ENCODE results near the gene YIF1A.

Gene YIF1A

DNA sequence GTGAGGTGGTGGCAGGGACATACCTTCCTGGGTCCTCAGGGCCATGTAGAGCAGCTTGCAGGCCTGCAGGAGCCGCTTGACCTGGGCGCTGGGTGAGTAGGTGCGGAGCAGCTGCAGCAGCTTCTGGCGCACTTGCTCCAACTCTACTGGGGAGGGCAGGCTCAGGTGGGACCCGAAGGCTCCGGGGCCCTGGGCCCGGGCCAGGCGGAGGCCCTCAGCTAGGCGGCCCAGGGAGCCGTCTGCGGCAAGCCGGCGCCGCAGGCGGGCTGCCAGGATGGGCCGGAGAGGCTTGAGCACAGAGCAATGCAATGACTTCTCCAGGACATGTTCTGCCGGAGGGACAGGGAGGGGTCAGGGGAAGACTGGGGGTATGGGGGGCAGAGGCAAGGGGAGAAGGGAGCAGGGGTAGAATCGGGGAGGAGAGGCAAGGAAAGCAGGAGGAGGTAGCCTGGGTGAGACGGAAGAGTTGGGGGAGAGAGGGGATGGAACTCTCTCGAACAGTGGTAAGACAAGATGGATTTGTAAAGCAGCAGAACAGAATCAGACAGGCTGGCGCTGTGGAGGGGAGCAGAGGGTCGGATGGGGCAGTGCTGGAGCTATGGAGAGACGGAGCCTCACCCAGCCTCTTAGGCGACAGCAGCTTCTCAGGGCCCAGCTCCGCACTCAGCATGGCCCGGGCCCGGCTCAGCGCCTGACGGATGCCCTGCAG, 45.1 kb upstream of the YIF1A start:
- TF ChIP-seq, protein P1, sequence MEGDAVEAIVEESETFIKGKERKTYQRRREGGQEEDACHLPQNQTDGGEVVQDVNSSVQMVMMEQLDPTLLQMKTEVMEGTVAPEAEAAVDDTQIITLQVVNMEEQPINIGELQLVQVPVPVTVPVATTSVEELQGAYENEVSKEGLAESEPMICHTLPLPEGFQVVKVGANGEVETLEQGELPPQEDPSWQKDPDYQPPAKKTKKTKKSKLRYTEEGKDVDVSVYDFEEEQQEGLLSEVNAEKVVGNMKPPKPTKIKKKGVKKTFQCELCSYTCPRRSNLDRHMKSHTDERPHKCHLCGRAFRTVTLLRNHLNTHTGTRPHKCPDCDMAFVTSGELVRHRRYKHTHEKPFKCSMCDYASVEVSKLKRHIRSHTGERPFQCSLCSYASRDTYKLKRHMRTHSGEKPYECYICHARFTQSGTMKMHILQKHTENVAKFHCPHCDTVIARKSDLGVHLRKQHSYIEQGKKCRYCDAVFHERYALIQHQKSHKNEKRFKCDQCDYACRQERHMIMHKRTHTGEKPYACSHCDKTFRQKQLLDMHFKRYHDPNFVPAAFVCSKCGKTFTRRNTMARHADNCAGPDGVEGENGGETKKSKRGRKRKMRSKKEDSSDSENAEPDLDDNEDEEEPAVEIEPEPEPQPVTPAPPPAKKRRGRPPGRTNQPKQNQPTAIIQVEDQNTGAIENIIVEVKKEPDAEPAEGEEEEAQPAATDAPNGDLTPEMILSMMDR (IDR thresholded peaks at IDR 0.05; ENCODE audit: extremely low read depth, insufficient read depth, missing control alignments) = no peak
- in situ Hi-C loops (cut with MboI; ENCODE audit: low pct_unique_long_range_greater_than_20kb, low sequenced_read_pairs, unreplicated experiment) = no loop called here
- no peak for DNase-seq (ENCODE audit: low spot score)

DNA sequence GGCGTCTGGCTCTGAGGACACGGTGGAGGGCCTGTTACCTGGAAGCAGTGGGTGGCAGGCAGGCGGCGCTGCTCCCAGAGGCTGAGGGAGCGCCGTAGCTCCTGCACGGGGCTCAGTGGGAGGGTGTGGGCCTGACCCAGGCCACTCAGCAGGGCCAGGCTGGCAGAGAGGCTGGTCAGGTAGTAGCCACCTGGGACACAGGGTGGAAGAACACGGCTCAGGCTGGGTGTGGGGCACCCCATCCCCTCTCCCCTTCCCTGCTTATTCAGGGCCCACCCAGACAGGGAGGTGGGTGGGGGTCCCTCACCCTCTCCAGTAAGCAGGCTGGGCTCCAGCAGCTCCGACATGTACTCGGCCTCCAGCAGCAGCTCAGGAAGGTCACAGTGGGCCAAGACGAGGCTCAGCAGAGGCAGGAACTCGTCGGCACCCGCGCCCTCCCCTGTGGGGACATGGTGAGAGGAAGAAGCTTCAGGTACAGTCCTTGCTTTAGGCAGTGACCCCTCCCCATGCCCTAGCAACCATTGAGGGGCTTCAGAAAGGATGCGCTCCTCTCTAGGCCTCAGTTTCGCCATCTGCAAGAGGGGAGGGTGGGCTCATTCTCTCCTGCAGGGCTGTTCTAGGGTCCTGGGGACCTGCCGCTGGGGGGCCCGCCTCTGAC, 44.4 kb upstream of the YIF1A start:
- TF ChIP-seq, protein P1 (IDR thresholded peaks at IDR 0.05; ENCODE audit: extremely low read depth, insufficient read depth, missing control alignments) = no peak
- DNase-seq (ENCODE audit: low spot score) = no peak
- in situ Hi-C loops (cut with MboI; ENCODE audit: low pct_unique_long_range_greater_than_20kb, low sequenced_read_pairs, unreplicated experiment) = no loop called here

DNA sequence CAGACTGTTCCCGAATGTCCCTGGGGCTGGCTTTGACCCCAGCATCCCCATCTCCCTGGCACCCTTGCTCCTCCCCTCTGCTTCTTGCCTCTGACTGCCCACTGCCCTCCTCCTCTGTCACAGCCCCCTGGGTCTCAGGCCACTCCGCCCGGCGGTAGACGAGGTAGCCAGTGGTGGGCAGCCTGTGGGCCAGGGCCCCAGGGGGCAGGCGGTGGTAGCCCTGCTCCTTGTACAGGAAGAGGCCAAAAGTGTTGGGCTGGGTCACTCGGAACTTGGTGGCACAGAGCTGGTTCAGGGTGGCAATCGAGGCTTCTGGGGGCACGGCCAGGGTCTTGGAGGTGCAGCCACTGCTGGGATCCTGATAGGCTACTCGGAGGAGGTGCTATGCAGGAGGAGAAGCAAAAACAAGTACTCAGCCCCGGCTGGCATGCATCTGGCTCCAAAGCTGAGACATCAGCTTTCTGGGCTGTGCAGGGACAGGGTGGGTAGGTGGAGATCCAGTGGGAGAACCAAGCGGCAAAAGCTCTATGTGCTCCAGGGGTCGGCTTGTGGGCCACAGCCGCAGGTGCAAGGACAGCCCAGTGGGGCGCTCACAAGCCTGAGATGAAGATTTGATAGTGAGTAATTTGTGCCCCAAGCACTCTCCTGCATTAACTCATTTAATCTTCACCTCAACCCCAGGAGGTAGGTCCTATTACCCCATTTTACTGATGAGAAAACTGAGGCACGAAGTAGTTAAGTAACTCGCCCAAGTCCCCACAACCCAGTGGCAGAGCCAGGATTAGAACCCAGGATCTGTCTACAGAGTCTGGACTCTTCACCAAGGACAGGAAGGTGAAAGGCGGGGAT, 43.7 kb upstream of the YIF1A start:
- TF ChIP-seq, protein P1 (IDR thresholded peaks at IDR 0.05; ENCODE audit: extremely low read depth, insufficient read depth, missing control alignments) = no peak
- no peak for DNase-seq (ENCODE audit: low spot score)
- in situ Hi-C loops (cut with MboI; ENCODE audit: low pct_unique_long_range_greater_than_20kb, low sequenced_read_pairs, unreplicated experiment) = no loop called here

DNA sequence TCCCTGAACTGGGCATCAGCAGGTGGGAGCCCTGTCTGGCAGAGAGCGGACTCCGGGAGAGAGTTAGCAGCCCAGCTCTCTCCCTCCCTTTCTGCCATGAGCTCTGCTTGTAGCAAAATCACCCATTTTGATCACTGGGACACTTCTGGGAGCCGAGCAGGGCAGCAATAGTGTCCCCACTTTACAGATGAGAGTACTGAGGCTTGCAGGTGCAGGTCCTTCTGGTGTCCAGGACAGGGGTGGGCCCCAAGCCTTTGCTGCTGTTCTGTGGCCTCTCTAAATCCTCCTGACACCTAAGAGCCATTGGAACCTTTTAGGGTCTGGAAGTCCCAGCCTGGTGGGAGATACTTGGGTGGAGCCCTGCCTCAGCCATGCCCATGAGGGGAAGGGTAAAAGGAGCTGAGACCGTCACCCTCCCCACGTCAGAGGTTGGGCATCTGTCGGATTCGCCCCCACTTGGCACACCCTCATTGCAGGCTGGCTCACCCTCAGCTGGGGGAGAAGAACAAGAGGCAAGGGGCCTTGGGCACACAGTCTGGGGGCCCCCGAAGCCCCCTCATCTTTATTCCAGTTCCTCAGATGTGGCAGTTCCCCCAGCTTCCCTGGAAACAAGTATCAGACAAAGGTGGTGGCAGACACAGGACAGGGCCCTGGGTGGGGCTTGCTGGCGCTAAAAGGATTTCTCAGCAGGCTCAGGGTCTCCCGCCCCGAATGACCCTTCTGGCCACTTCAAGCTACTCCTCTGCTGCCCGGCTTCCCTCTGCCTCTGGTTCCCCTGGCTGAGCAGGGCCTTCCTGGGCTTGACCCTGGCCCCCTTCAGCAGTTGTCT, 42.8 kb upstream of the YIF1A start:
- DNase-seq (ENCODE audit: low spot score) = no peak
- TF ChIP-seq, protein P1 (IDR thresholded peaks at IDR 0.05; ENCODE audit: extremely low read depth, insufficient read depth, missing control alignments) = no peak
- in situ Hi-C loops (cut with MboI; ENCODE audit: low pct_unique_long_range_greater_than_20kb, low sequenced_read_pairs, unreplicated experiment) = no loop called here

DNA sequence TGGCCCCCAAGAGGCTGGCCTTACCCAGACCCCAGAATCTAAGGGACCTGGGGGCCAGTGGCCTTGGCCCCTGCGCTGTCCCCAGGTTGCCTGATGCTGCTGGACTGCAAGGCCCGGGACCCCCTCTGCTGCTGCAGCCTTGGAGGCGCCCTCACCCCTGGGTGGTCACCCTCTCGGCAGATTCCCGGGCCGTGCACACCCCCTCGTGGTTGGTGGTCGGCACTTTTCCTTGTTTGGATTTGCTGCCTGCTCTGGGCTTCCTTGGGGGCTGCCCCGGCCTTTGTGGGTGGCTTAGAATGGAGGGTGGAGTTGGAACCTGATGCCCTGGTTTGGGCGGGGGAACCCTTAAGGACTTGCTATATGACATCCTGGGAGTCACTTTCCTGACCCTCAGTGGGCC, 42.0 kb upstream of the YIF1A start:
- TF ChIP-seq, protein P1 (IDR thresholded peaks at IDR 0.05; ENCODE audit: extremely low read depth, insufficient read depth, missing control alignments) = no peak
- no peak for DNase-seq (ENCODE audit: low spot score)
- in situ Hi-C loops (cut with MboI; ENCODE audit: low pct_unique_long_range_greater_than_20kb, low sequenced_read_pairs, unreplicated experiment) = no loop called here

DNA sequence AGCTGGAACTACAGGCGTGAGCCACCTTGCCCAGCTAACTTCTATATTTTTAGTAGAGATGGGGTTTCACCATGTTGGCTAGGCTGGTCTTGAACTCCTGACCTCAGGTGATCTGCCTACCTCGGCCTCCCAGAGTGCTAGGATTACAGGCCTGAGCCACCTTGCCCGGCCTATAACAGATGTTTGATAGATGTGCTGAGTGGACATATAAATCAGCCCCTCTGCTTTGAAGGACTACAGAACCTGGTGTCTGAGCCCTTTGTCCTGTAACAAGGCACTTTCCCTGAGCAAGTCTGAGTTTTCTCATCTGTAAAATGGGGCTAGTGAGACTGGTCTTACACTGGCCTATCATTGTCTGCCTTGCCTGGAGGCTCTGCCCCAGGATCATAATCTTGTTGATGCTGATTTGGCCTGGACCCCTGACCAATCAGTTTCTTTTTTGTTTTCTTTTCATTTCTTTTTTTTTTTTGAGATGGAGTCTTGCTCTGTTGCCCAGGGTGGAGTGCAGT, 40.3 kb upstream of the YIF1A start:
- in situ Hi-C loops (cut with MboI; ENCODE audit: low pct_unique_long_range_greater_than_20kb, low sequenced_read_pairs, unreplicated experiment) = no loop called here
- TF ChIP-seq, protein P1 (IDR thresholded peaks at IDR 0.05; ENCODE audit: extremely low read depth, insufficient read depth, missing control alignments) = no peak
- DNase-seq (ENCODE audit: low spot score) = no peak

Data from GM13977 (cell line).